ENCODE measurements around the gene KPNA4. TPM values are rescaled to one million over a fixed set of nuclear protein-coding genes. Genes with fewer than 3 reads are reported as not detected.
"Not testable (repeated sequence)": the region's sequence is repeated elsewhere in the genome, so short reads cannot be mapped to it uniquely, and the experiment has no call there.

KPNA4 gene
- total RNA-seq, 4 donors from 2014 or later = 13.8 to 29.7 (median 22.7) TPM

GRCh38 chr3:160532371-160532770 is 33.0 kb downstream of the KPNA4 start:
- Histone ChIP-seq H3K4me3 (no peak overlapping the region), H3K27me3 (no peaks in the 10 kb centered on the region), H3K4me1 (no peaks in the 10 kb centered on the region), H3K9me3 (no peaks in the 10 kb centered on the region), H3K36me3 (peaks cover 0 to 55% (median 9%) of the 10 kb centered on the region in 4 donors), H3K27ac (no peak overlapping the region)
- intact Hi-C loops (cut with DNase I; ENCODE audit: low total_unique reads) = no loop called here
- TF ChIP-seq CTCF (IDR thresholded peaks at IDR 0.05) = no peak
- TF ChIP-seq POLR2AphosphoS5 (IDR thresholded peaks at IDR 0.05) = no peak
- no peak for TF ChIP-seq EP300 (IDR thresholded peaks at IDR 0.05; ENCODE audit: low read depth)
- no peak for TF ChIP-seq POLR2A (IDR thresholded peaks at IDR 0.05)
- in situ Hi-C loops (cut with MboI; ENCODE audit: low pct_ligation_motif_present in 1 of 4, low pct_unique_long_range_greater_than_20kb in 1 of 4, low sequenced_read_pairs in 3 of 4) = loop anchor here in 1 of 4 donors (25.0 kb wide), 1 partner anchor 705 kb away; no protein-coding TSS in a partner anchor
- DNase-seq = no peak

GRCh38 chr3:160531311-160531710 is 34.1 kb downstream of the KPNA4 start:
- WGBS, 2 donors (ENCODE audit: low coverage in 1 of 2) = 80 to 88% methylated on average over 1 of the region's 1 CpG
- no peak for TF ChIP-seq EP300 (IDR thresholded peaks at IDR 0.05; ENCODE audit: low read depth)
- no peak for TF ChIP-seq POLR2A (IDR thresholded peaks at IDR 0.05)
- TF ChIP-seq POLR2AphosphoS5 (IDR thresholded peaks at IDR 0.05) = no peak
- TF ChIP-seq CTCF (IDR thresholded peaks at IDR 0.05) = no peak
- Histone ChIP-seq H3K36me3 (peaks cover 0 to 64% (median 14%) of the 10 kb centered on the region in 4 donors), H3K4me3 (no peak overlapping the region), H3K27me3 (no peaks in the 10 kb centered on the region), H3K4me1 (no peaks in the 10 kb centered on the region), H3K27ac (no peak overlapping the region), H3K9me3 (no peaks in the 10 kb centered on the region)
- DNase-seq = no peak
- intact Hi-C loops (cut with DNase I; ENCODE audit: low total_unique reads) = no loop called here
- in situ Hi-C loops (cut with MboI; ENCODE audit: low pct_ligation_motif_present in 1 of 4, low pct_unique_long_range_greater_than_20kb in 1 of 4, low sequenced_read_pairs in 3 of 4) = loop anchor here in 1 of 4 donors (25.0 kb wide), 1 partner anchor 706 kb away; no protein-coding TSS in a partner anchor

GRCh38 chr3:160516391-160516790 is 49.0 kb downstream of the KPNA4 start:
- H3K27ac ChIP-seq; H3K4me3 ChIP-seq; H3K9me3 ChIP-seq; in situ Hi-C loops (cut with MboI; ENCODE audit: low pct_ligation_motif_present in 1 of 4, low pct_unique_long_range_greater_than_20kb in 1 of 4, low sequenced_read_pairs in 3 of 4); DNase-seq; intact Hi-C loops (cut with DNase I; ENCODE audit: low total_unique reads); H3K4me1 ChIP-seq; H3K27me3 ChIP-seq: not testable (repeated sequence)
- peaks cover 0 to 77% (median 23%) of the 10 kb centered on the region in 4 donors for H3K36me3 ChIP-seq
- WGBS, 2 donors (ENCODE audit: low coverage in 1 of 2) = 40 to 72% methylated on average over 1 to 2 of the region's 2 CpGs

- in situ Hi-C loops (cut with MboI; ENCODE audit: low pct_ligation_motif_present in 1 of 4, low pct_unique_long_range_greater_than_20kb in 1 of 4, low sequenced_read_pairs in 3 of 4) (no loop called here), intact Hi-C loops (cut with DNase I; ENCODE audit: low total_unique reads) (no loop called here)
- TF ChIP-seq POLR2AphosphoS5 (IDR thresholded peaks at IDR 0.05) (no peak), EP300 (IDR thresholded peaks at IDR 0.05; ENCODE audit: low read depth) (no peak)
- Histone ChIP-seq H3K4me1 (no peaks in the 10 kb centered on the region), H3K27ac (no peak overlapping the region), H3K36me3 (peaks cover 0 to 57% (median 29%) of the 10 kb centered on the region in 4 donors), H3K4me3 (no peak overlapping the region), H3K9me3 (no peaks in the 10 kb centered on the region), H3K27me3 (no peaks in the 10 kb centered on the region)
- DNase-seq = no peak
- 93 to 100% methylated on average over 1 to 3 of the region's 3 CpGs for WGBS, 2 donors (ENCODE audit: low coverage in 1 of 2)
Observed at GRCh38 chr3:160501325-160501724, 64.0 kb downstream of the KPNA4 start.

- H3K27me3 ChIP-seq = no peaks in the 10 kb centered on the region
- 100% methylated on average over 1 of the region's 1 CpG; no CpG with 5 or more reads in 1 of the 2 donors for WGBS, 2 donors (ENCODE audit: low coverage in 1 of 2)
- no peaks in the 10 kb centered on the region for H3K4me1 ChIP-seq
- H3K27ac ChIP-seq = no peak overlapping the region
- DNase-seq = no peak
- no peak overlapping the region for H3K4me3 ChIP-seq
- no peaks in the 10 kb centered on the region for H3K9me3 ChIP-seq
- intact Hi-C loops (cut with DNase I; ENCODE audit: low total_unique reads) (no loop called here), in situ Hi-C loops (cut with MboI; ENCODE audit: low pct_ligation_motif_present in 1 of 4, low pct_unique_long_range_greater_than_20kb in 1 of 4, low sequenced_read_pairs in 3 of 4) (no loop called here)
- H3K36me3 ChIP-seq = peaks cover 0 to 31% (median 14%) of the 10 kb centered on the region in 4 donors
- TF ChIP-seq POLR2AphosphoS5 (IDR thresholded peaks at IDR 0.05) = no peak
- no peak for TF ChIP-seq EP300 (IDR thresholded peaks at IDR 0.05; ENCODE audit: low read depth)
- TF ChIP-seq POLR2A (IDR thresholded peaks at IDR 0.05) = no peak
- TF ChIP-seq CTCF (IDR thresholded peaks at IDR 0.05) = no peak
Observed at GRCh38 chr3:160498202-160498601, 67.2 kb downstream of the KPNA4 start.
